Measurements from ENCODE around the gene TNNT3.

The TNNT3 gene

DNA sequence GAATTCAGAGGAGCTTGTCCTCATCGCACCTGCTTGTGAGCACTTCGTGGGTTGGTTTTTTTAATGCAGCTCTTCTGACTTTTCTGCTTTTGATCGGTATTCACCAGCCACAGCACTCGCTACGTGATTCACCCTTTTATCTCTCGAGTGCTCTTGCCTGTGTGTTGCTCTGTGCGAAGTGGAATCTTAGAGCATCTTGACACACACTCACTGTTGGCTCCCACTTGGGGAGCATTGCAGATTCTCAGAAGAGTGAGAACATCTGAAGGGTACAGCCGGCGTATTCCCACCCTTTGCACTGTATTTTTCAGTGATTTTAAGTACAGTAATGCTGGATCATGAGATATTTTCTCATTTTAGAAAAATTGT lies 10.9 kb downstream of the TNNT3 start:
- DNase-seq (no peak), ATAC-seq (ENCODE audit: insufficient read depth, low read depth) (0 out of 3 replicates have a peak, but pooled peaks have one; percentile 24)
- Histone ChIP-seq H3K36me3 (ENCODE audit: insufficient read depth, low read length) (no peaks in the 10 kb centered on the region), H3K27me3 (ENCODE audit: insufficient read depth, low read length, poor library complexity) (no peaks in the 10 kb centered on the region), H3K27ac (ENCODE audit: low read length) (no peak overlapping the region), H2AFZ (ENCODE audit: low read depth, low read length) (no peak overlapping the region), H3K9me3 (ENCODE audit: insufficient read depth, low read length, severe bottlenecking) (no peaks in the 10 kb centered on the region), H3K4me2 (ENCODE audit: insufficient read depth, low read length) (no peak overlapping the region), H4K20me1 (ENCODE audit: insufficient read depth, low read length) (no peaks in the 10 kb centered on the region), H3K4me1 (ENCODE audit: insufficient read depth, low read length) (no peaks in the 10 kb centered on the region), H3K9ac (ENCODE audit: low read depth, low read length) (no peak overlapping the region), H3K79me2 (ENCODE audit: insufficient read depth, low read length) (no peaks in the 10 kb centered on the region), H3K4me3 (ENCODE audit: low read depth in 1 of 2, low read length in 2 of 2) (no peak overlapping the region)
- TF ChIP-seq, protein P1, sequence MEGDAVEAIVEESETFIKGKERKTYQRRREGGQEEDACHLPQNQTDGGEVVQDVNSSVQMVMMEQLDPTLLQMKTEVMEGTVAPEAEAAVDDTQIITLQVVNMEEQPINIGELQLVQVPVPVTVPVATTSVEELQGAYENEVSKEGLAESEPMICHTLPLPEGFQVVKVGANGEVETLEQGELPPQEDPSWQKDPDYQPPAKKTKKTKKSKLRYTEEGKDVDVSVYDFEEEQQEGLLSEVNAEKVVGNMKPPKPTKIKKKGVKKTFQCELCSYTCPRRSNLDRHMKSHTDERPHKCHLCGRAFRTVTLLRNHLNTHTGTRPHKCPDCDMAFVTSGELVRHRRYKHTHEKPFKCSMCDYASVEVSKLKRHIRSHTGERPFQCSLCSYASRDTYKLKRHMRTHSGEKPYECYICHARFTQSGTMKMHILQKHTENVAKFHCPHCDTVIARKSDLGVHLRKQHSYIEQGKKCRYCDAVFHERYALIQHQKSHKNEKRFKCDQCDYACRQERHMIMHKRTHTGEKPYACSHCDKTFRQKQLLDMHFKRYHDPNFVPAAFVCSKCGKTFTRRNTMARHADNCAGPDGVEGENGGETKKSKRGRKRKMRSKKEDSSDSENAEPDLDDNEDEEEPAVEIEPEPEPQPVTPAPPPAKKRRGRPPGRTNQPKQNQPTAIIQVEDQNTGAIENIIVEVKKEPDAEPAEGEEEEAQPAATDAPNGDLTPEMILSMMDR (IDR thresholded peaks at IDR 0.05; ENCODE audit: borderline replicate concordance, extremely low read depth, low read length, poor library complexity, severe bottlenecking): no peak
- no peak for TF ChIP-seq EZH2 (IDR thresholded peaks at IDR 0.05; ENCODE audit: borderline replicate concordance, low read depth, low read length, severe bottlenecking)

DNA sequence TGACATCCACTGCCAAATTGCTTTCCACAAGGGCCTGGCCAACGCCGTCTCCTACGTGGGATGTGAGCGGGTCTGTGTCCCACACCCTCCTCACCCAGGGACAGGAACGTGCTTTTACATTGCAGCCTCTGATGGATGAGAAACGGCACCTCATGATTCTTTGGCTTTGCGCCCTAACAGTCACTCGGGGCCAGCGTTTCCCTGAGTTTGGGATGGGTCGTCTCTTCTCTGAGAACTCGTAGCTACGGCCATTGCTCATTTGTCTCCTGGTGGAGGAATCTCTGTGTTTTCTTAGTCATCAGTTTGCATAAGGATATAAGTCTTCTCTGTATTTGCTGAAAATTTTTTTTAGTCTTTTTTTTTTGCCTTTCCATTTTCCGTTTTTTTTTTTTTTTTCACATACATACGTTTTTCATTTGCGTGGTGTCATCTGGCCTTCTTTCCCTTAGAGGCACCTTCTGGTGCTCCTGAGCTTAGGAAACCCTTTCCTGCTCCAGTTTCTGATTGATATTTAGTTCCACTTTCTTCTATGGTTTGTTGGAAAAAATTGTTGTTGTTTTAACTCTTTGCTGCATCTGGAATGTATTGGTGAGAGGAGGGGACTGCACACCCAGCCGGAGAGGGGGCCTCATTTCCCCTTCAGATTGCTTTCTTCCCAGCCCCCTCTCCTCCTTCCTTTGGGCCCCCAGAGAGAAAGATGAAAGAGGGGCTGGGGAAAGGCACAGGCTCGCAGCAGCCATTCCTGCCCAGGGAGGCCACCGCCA lies 12.0 kb downstream of the TNNT3 start:
- no peak for DNase-seq
- H3K36me3 ChIP-seq (ENCODE audit: insufficient read depth, low read length): no peaks in the 10 kb centered on the region
- H3K4me3 ChIP-seq (ENCODE audit: low read depth in 1 of 2, low read length in 2 of 2): no peak overlapping the region
- no peaks in the 10 kb centered on the region for H3K4me1 ChIP-seq (ENCODE audit: insufficient read depth, low read length)
- no peaks in the 10 kb centered on the region for H3K27me3 ChIP-seq (ENCODE audit: insufficient read depth, low read length, poor library complexity)
- H3K27ac ChIP-seq (ENCODE audit: low read length): no peak overlapping the region
- ATAC-seq (ENCODE audit: insufficient read depth, low read depth): no peak
- H4K20me1 ChIP-seq (ENCODE audit: insufficient read depth, low read length): no peaks in the 10 kb centered on the region
- H3K4me2 ChIP-seq (ENCODE audit: insufficient read depth, low read length): no peak overlapping the region
- H3K79me2 ChIP-seq (ENCODE audit: insufficient read depth, low read length): no peaks in the 10 kb centered on the region
- H3K9ac ChIP-seq (ENCODE audit: low read depth, low read length): no peak overlapping the region
- TF ChIP-seq EZH2 (IDR thresholded peaks at IDR 0.05; ENCODE audit: borderline replicate concordance, low read depth, low read length, severe bottlenecking): no peak
- TF ChIP-seq, protein P1 (IDR thresholded peaks at IDR 0.05; ENCODE audit: borderline replicate concordance, extremely low read depth, low read length, poor library complexity, severe bottlenecking): no peak
- H3K9me3 ChIP-seq (ENCODE audit: insufficient read depth, low read length, severe bottlenecking): no peaks in the 10 kb centered on the region
- no peak overlapping the region for H2AFZ ChIP-seq (ENCODE audit: low read depth, low read length)

DNA sequence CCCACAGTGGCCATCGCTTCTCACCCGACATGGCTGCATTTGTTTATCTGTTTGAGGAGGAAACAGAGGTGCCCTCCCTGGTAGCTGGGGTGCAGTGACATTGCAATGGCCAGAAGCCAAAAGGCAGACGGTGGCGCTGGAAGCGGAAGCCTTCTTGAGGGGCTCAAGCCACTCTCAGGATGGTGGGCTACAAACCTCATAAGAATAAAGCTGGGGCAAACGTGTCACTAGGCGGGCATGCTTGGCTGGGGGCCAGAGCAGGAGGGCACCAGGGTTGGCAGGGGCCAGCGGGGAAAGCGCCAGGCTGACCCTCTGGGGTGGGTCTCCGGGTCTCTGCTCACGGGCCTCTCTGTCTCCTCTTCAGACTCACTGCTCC lies 12.6 kb downstream of the TNNT3 start:
- no peak overlapping the region for H3K27ac ChIP-seq (ENCODE audit: low read length)
- H3K9ac ChIP-seq (ENCODE audit: low read depth, low read length): no peak overlapping the region
- no peak overlapping the region for H3K4me3 ChIP-seq (ENCODE audit: low read depth in 1 of 2, low read length in 2 of 2)
- DNase-seq (no peak), ATAC-seq (ENCODE audit: insufficient read depth, low read depth) (no peak)
- no peaks in the 10 kb centered on the region for H3K36me3 ChIP-seq (ENCODE audit: insufficient read depth, low read length)
- H3K27me3 ChIP-seq (ENCODE audit: insufficient read depth, low read length, poor library complexity): no peaks in the 10 kb centered on the region
- no peaks in the 10 kb centered on the region for H3K9me3 ChIP-seq (ENCODE audit: insufficient read depth, low read length, severe bottlenecking)
- no peaks in the 10 kb centered on the region for H4K20me1 ChIP-seq (ENCODE audit: insufficient read depth, low read length)
- H3K79me2 ChIP-seq (ENCODE audit: insufficient read depth, low read length): no peaks in the 10 kb centered on the region
- TF ChIP-seq, protein P1 (IDR thresholded peaks at IDR 0.05; ENCODE audit: borderline replicate concordance, extremely low read depth, low read length, poor library complexity, severe bottlenecking): no peak
- no peak for TF ChIP-seq EZH2 (IDR thresholded peaks at IDR 0.05; ENCODE audit: borderline replicate concordance, low read depth, low read length, severe bottlenecking)
- H2AFZ ChIP-seq (ENCODE audit: low read depth, low read length): no peak overlapping the region
- H3K4me2 ChIP-seq (ENCODE audit: insufficient read depth, low read length): no peak overlapping the region
- H3K4me1 ChIP-seq (ENCODE audit: insufficient read depth, low read length): no peaks in the 10 kb centered on the region

Data from DND-41 (cell line).